Immature natural killer cell (primary cell): ENCODE results near the gene FBXL2. TPM values are rescaled to one million over a fixed set of nuclear protein-coding genes. Genes with fewer than 3 reads are reported as not detected.
A peak's percentile ranks its signal among the peaks of the same experiment; 100 is the strongest.

Source experiments
- DNase-seq, 3 donors: peaks; one replicate each; pipeline ENCODE4 v3.0.0; 2022; ENCODE audit warnings: mixed read lengths in 1 of 3
- H3K27ac Mint-ChIP-seq, 6 donors: one replicate each; pipeline ENCODE4 v1.8.0; 2020; ENCODE audit warnings: mixed read lengths in 6 of 6, mild to moderate bottlenecking in 5 of 6, inconsistent platforms in 4 of 6, moderate library complexity in 3 of 6
- H3K27me3 Mint-ChIP-seq, 3 donors: one replicate each; pipeline ENCODE4 v1.8.0; 2020 to 2021; ENCODE audit warnings: low read depth in 3 of 3, mild to moderate bottlenecking in 3 of 3, mixed read lengths in 3 of 3, moderate library complexity in 3 of 3, inconsistent platforms in 1 of 3
- H3K36me3 Mint-ChIP-seq, 3 donors: one replicate each; pipeline ENCODE4 v1.8.0; 2020; ENCODE audit warnings: mixed read lengths in 3 of 3, inconsistent platforms in 2 of 3, mild to moderate bottlenecking in 2 of 3
- H3K4me1 Mint-ChIP-seq, 2 donors: one replicate each; pipeline ENCODE4 v1.8.0; 2020; ENCODE audit warnings: inconsistent platforms in 2 of 2, mild to moderate bottlenecking in 2 of 2, mixed read lengths in 2 of 2, moderate library complexity in 1 of 2
- H3K4me3 Mint-ChIP-seq, 5 donors: one replicate each; pipeline ENCODE4 v1.8.0; 2020; ENCODE audit warnings: mild to moderate bottlenecking in 5 of 5, mixed read lengths in 5 of 5, inconsistent platforms in 3 of 5, moderate library complexity in 3 of 5
- H3K9me3 Mint-ChIP-seq, 6 donors: one replicate each; pipeline ENCODE4 v1.8.0; 2020; ENCODE audit warnings: mild to moderate bottlenecking in 6 of 6, mixed read lengths in 6 of 6, inconsistent platforms in 4 of 6, moderate library complexity in 3 of 6
- polyA plus RNA-seq, 3 donors: library from polyadenylated mRNA; unstranded; fragments of 300-500 nt; fragmentation: Illumina TruSeq; gene quantifications; one replicate each; pipeline ENCODE4 v1.2.3, GENCODE V29; 2021

FBXL2 gene
- polyA plus RNA-seq, 3 donors from 2014 or later = 0.07 to 0.11 TPM; not detected in 1

DNA sequence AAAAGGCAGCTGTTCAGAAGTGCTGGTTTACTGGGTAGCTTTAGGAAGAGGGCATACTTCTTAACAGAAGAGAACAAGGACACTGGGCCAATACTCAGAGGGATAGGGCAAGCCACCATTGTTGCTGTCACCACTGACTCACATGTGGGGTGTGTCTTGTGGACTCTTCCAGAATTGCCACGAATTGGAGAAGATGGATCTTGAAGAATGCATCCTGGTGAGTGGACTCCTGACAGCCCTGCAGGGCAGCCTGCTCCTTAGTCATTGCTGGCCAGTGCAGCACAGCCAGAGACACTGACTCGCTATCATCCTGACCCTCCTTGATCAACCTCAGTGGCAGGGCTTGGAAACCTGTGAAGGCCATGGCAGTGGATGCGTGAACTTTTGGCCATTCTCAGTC is 100.7 kb downstream of the FBXL2 start:
- DNase-seq = no peak

DNA sequence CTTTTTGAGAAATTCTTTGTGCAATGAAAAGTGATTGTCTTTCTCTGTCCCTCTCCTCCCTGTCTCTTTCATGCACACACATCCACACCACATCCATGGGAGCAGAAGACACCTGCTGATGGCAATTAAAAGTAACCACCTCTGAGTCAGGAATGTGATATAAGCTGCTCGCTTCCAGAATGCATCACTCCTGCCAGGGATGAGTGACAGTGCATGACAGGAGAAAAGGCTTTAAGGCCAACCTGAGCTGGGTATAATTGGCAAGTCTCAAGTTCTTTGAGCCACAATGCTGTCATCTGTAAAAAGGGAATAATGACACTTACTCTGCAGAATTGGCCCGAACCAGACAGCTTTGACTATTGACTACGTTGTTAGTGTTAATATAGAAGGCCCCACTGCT is 103.4 kb downstream of the FBXL2 start:
- H3K9me3 Mint-ChIP-seq = no peaks in the 10 kb centered on the region
- H3K27me3 Mint-ChIP-seq = peaks cover 0 to 1% (median 0%) of the 10 kb centered on the region in 3 donors
- peaks cover 0 to 3% (median 0%) of the 10 kb centered on the region in 3 donors for H3K36me3 Mint-ChIP-seq
- H3K27ac Mint-ChIP-seq = no peak overlapping the region
- peaks cover 5 to 9% of the 10 kb centered on the region in 2 donors for H3K4me1 Mint-ChIP-seq
- no peak for DNase-seq
- H3K4me3 Mint-ChIP-seq = no peak overlapping the region

More for the DNA sequence above, 100.7 kb downstream of the FBXL2 start:
- peaks cover 0 to 1% (median 0%) of the 10 kb centered on the region in 3 donors for H3K27me3 Mint-ChIP-seq
- H3K9me3 Mint-ChIP-seq = no peaks in the 10 kb centered on the region
- peak overlapping the region in 1 of 6 donors; percentile 26 for H3K27ac Mint-ChIP-seq
- H3K36me3 Mint-ChIP-seq = no peaks in the 10 kb centered on the region
- peaks cover 0 to 3% of the 10 kb centered on the region in 2 donors for H3K4me1 Mint-ChIP-seq
- H3K4me3 Mint-ChIP-seq = no peak overlapping the region

DNA sequence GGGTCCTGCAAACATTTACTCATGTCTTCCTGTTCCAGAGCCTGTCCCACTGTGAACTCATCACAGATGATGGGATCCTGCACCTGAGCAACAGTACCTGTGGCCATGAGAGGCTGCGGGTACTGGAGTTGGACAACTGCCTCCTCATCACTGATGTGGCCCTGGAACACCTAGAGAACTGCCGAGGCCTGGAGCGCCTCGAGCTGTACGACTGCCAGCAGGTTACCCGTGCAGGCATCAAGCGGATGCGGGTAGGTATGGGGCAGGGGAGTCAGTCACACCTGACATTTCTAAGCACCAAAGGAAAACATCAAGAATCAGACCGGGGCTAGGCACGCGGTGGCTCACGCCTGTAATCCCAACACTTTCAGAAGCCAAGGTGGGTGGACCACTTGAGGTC is 106.7 kb downstream of the FBXL2 start:
- DNase-seq = no peak
- Mint-ChIP-seq H3K4me3 (no peak overlapping the region), H3K27ac (peak overlapping the region in 1 of 6 donors; percentile 23), H3K27me3 (peaks cover 0 to 1% (median 0%) of the 10 kb centered on the region in 3 donors), H3K4me1 (peaks cover 7 to 23% of the 10 kb centered on the region in 2 donors), H3K9me3 (no peaks in the 10 kb centered on the region), H3K36me3 (peaks cover 6 to 10% (median 9%) of the 10 kb centered on the region in 3 donors)

DNA sequence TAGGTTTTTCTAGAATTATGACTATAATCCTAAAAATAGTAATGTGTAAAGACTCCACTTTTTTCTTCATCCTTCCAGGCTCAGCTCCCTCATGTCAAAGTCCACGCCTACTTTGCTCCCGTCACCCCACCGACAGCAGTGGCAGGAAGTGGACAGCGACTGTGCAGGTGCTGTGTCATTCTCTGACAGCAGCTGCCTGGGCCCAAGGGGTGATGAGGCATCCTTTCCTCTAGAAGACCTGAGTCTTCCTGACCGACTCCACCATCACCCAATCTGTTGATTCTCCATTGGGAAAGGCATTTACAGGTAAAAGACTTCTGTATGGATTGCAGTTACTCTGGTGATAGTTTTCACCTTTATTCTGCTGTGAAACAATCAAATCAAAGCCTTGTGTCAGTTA is 108.2 kb downstream of the FBXL2 start:
- peak overlapping the region in 4 of 6 donors; percentile 12 to 42 (median 25) for H3K27ac Mint-ChIP-seq

DNA sequence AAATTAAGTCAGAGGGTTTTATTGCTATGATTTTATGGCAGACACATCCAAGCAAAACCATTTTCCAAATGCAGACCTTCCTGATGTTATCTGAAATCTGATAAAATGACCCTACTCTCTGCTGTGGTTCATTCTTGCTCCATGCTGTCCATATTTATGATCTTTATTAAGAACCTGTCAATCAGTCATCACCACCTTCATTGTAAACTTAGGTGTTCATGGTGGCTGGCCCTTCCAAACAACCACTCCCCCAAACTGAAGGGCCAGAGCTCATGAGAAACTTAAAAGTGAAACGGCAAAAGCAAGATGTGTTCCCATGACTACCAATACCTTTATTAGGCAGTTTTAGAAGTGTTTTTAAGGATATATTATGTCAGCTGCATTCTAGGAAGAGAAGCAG is 109.4 kb downstream of the FBXL2 start:
- Mint-ChIP-seq H3K9me3 (no peaks in the 10 kb centered on the region), H3K27me3 (peaks cover 0 to 3% (median 0%) of the 10 kb centered on the region in 3 donors), H3K36me3 (peaks cover 13 to 30% (median 29%) of the 10 kb centered on the region in 3 donors), H3K4me3 (no peak overlapping the region), H3K27ac (peak overlapping the region in 1 of 6 donors; percentile 80), H3K4me1 (peaks cover 7 to 23% of the 10 kb centered on the region in 2 donors)
- DNase-seq = no peak

More for the DNA sequence above, 108.2 kb downstream of the FBXL2 start:
- Mint-ChIP-seq H3K4me3 (no peak overlapping the region), H3K4me1 (peaks cover 7 to 23% of the 10 kb centered on the region in 2 donors), H3K27me3 (peaks cover 0 to 3% (median 0%) of the 10 kb centered on the region in 3 donors), H3K9me3 (no peaks in the 10 kb centered on the region), H3K36me3 (peaks cover 12 to 21% (median 17%) of the 10 kb centered on the region in 3 donors)
- DNase-seq = no peak

DNA sequence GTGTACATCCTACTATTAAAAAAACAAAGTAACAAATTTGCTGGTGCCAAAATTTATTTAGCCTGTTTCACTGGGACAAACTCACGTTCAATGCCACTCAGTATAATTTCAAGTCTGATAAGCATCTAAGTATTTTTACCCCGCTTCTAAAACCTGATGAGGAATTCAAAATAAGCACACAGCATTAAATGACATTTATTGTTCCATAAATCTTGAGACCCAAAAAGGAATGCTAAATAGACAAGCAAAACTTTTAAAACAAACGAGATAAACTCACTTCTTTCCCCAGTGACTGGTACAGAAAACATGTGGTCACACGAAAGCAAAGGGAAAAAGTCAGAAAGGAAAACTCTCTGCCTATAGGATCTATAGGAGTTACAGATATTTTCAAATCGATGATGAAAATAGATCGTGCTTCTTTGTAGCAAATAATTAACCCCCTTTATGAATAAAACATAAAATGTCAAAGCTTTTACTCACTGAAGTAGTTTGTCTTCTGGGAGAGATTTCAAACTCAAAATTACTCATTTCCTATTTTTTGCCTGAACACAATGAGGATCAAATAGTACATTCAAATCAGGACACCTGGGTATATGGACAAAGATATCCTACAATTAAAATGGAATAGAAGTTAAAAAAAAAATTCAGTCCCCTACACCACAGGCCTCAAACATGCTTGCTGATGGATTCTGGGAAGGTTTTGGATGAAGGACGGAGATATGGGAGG is 111.3 kb downstream of the FBXL2 start:
- DNase-seq = no peak
- H3K27ac Mint-ChIP-seq = peak overlapping the region in 2 of 6 donors; percentile 8 to 21
- no peak overlapping the region for H3K4me3 Mint-ChIP-seq
- peaks cover 7 to 29% of the 10 kb centered on the region in 2 donors for H3K4me1 Mint-ChIP-seq
- H3K9me3 Mint-ChIP-seq = no peaks in the 10 kb centered on the region
- H3K27me3 Mint-ChIP-seq = peaks cover 0 to 1% (median 0%) of the 10 kb centered on the region in 3 donors
- peaks cover 16 to 43% (median 37%) of the 10 kb centered on the region in 3 donors for H3K36me3 Mint-ChIP-seq

DNA sequence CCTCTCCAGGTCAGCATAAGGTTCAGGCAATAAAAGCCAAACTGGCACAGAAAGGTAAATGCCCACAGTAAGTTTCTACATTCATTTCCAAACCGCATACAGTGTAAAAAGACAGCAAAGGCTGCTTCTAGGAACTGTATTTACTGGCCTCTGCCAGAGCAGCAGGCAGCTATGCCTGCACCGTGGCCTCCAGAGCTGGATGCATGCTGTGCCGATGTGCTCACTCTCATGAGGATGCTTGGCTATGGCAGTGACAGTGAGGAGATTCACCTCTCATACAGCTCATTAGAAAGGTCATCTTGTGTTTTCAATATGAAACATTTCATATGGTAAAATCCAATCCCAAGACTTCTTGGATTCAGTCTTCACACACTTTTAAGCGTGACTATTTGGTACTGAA is 112.7 kb downstream of the FBXL2 start:
- Mint-ChIP-seq H3K27me3 (peaks cover 0 to 1% (median 0%) of the 10 kb centered on the region in 3 donors), H3K27ac (peak overlapping the region in 2 of 6 donors; percentile 9 to 43), H3K36me3 (peaks cover 13 to 44% (median 38%) of the 10 kb centered on the region in 3 donors), H3K4me1 (peaks cover 7 to 28% of the 10 kb centered on the region in 2 donors), H3K9me3 (no peaks in the 10 kb centered on the region), H3K4me3 (no peak overlapping the region)
- DNase-seq = no peak

DNA sequence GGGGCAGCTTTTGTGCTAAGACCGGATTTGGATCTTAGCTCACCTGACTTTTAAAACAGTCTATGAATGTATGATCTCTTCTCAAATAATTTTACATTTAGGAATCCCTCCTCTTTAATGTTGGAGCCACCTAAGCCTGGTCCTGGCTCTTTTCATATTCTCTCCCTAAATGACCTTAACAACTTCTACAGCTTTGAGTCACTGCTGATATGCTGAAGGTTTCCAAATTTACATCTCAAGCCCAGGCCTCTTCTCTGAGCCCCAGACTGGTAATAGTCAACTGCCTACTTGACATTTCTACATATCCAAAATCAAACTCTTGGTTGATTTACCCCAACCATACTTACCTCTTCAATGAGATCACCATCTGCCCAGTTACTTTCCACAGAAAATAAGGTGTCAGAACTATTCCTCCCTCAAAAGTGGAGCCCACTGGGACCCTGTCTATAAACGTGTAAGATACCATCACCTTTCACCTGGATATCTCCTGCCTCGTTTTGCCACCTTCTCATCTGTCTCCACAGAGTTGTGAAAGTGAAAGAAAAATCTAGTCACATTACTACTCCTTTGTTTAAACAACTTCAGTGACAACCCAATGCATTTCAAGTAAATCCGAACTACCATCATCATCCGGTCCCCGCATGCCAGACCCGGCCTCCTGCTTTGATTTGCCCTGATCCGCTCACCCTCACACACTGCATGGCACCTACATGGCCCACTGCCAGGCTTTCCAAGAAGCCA is 114.2 kb downstream of the FBXL2 start:
- Mint-ChIP-seq H3K27ac (peak overlapping the region in 5 of 6 donors; percentile 10 to 47 (median 23)), H3K4me1 (peaks cover 0 to 13% of the 10 kb centered on the region in 2 donors), H3K36me3 (peaks cover 15 to 58% (median 41%) of the 10 kb centered on the region in 3 donors), H3K4me3 (no peak overlapping the region), H3K27me3 (peaks cover 0 to 1% (median 0%) of the 10 kb centered on the region in 3 donors), H3K9me3 (no peaks in the 10 kb centered on the region)
- DNase-seq = no peak

DNA sequence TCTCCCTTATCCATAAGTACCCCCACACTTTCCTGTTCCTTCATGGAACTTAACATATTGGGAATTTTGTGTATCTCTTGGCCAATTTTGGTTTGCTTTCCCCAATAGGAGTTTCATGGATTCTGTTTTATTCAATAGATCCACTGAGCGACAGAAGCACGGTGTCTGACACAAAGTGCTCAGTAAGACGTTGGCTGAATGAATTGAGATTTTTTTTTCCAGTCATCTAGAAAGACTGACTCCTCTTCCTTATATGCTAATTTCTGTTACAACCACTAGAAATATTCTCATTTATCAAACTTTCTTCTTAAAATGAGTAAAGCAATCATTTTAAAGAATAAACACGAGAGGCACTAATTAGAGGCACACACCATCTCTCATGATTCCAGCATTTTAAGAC is 114.9 kb downstream of the FBXL2 start:
- Mint-ChIP-seq H3K36me3 (peaks cover 15 to 66% (median 42%) of the 10 kb centered on the region in 3 donors), H3K9me3 (no peaks in the 10 kb centered on the region), H3K27ac (peak overlapping the region; percentile 1 to 35 (median 8)), H3K4me3 (no peak overlapping the region), H3K27me3 (peaks cover 0 to 1% (median 0%) of the 10 kb centered on the region in 3 donors), H3K4me1 (peaks cover 0 to 6% of the 10 kb centered on the region in 2 donors)
- no peak for DNase-seq

DNA sequence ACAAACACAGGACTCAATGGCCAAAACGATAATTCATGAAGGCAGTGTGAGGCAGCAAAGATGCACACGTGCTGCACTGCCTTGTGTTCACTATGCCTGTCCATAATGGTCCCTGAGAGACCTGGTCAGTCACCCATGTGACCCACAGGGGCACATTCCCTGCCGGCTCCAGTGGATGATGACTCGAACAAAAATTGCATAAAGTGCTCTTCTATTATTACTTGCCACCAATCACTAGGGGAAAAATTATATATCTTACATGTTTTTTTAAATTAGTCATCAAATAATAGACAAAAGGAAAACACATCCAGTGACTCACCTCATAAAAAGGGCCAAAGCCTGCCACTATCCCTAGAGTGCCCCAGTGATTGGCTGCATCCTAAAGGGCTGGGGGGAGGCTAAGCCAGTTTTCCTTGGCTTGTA is 115.5 kb downstream of the FBXL2 start:
- DNase-seq = no peak
- Mint-ChIP-seq H3K27ac (peak overlapping the region in 1 of 6 donors; percentile 10), H3K4me3 (no peak overlapping the region), H3K9me3 (no peaks in the 10 kb centered on the region), H3K36me3 (peaks cover 15 to 71% (median 47%) of the 10 kb centered on the region in 3 donors), H3K27me3 (peaks cover 0 to 1% (median 0%) of the 10 kb centered on the region in 3 donors), H3K4me1 (peaks cover 0 to 6% of the 10 kb centered on the region in 2 donors)

DNA sequence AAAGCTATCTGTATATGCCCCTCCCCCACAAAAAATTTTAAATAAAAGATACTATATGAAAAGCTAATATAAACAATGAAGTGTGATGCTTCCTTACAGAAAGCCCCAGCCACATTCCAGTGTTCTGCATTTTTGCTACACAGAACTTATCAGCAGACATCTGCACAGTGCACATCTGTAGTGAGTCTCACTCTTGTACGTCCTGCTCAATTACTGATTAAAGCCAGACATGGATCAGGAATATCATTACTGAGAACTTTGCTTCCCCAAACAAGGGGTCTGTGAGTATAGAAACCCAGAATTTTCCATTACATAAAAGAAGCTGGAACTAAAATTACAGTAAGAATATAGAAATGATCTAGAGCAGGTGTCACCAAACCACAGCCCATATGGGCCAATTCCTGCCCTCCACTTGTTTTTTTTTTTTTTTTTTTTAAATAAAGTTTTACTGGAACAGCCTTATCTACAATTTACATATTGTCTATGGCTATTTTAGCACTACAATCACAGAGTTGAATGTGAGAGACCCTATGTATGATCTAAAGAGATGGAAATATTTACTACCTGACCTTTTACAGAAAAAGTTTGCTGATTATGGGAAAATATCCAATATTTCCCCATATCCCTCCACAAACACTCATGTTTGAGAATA is 117.3 kb downstream of the FBXL2 start:
- no peak overlapping the region for H3K27ac Mint-ChIP-seq
- no peak for DNase-seq
- H3K27me3 Mint-ChIP-seq = no peaks in the 10 kb centered on the region
- peaks cover 0 to 6% of the 10 kb centered on the region in 2 donors for H3K4me1 Mint-ChIP-seq
- H3K4me3 Mint-ChIP-seq = no peak overlapping the region
- H3K9me3 Mint-ChIP-seq = no peaks in the 10 kb centered on the region
- peaks cover 10 to 78% (median 46%) of the 10 kb centered on the region in 3 donors for H3K36me3 Mint-ChIP-seq

DNA sequence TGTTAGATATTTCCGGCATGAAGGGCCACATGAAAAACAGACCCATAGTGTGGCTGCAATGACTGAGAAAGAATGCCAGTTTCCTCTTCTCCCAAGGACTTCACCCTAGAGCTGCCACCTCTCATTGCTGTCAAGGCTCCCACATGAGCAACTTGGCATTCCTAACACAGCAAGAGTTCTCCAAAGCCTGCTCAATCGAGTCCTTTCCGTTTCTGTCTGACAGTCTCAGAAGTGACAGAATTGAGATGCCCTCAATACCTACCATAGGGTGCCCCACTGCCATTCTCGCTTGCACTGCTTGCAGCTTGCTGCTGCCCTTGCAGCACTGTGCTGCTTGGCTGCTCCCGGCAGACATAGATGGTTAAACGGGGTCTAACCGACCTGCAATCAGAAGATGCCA is 118.7 kb downstream of the FBXL2 start:
- DNase-seq = no peak
- H3K9me3 Mint-ChIP-seq = no peaks in the 10 kb centered on the region
- H3K4me1 Mint-ChIP-seq = peaks cover 0 to 6% of the 10 kb centered on the region in 2 donors
- peaks cover 13 to 73% (median 41%) of the 10 kb centered on the region in 3 donors for H3K36me3 Mint-ChIP-seq
- H3K27ac Mint-ChIP-seq = no peak overlapping the region
- no peaks in the 10 kb centered on the region for H3K27me3 Mint-ChIP-seq
- H3K4me3 Mint-ChIP-seq = no peak overlapping the region

DNA sequence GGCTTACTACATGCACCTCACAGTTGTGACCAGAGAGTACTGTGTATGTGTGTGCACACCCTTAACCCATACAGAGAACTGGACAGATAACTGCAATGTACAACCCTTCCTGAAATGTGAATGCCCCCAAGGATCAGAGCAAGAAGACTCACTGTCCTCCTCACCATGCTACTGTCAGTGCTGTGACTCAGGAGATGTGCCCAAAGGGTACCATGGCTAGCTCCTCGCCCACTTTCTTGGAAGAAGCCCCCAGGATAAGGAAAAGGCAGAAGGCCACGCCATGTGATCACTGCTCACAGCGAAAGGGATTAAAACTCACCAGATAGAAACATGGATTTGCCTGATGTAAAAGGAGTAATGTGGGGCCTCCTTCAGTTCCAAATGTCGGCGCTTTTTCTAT is 121.2 kb downstream of the FBXL2 start:
- Mint-ChIP-seq H3K27me3 (peaks cover 0 to 2% (median 0%) of the 10 kb centered on the region in 3 donors), H3K27ac (peak overlapping the region in 1 of 6 donors; percentile 32), H3K9me3 (no peaks in the 10 kb centered on the region), H3K36me3 (peaks cover 20 to 64% (median 42%) of the 10 kb centered on the region in 3 donors), H3K4me3 (no peak overlapping the region), H3K4me1 (peaks cover 0 to under 1% of the 10 kb centered on the region in 2 donors)
- no peak for DNase-seq
